ENCODE data around the gene VASN.

DNA sequence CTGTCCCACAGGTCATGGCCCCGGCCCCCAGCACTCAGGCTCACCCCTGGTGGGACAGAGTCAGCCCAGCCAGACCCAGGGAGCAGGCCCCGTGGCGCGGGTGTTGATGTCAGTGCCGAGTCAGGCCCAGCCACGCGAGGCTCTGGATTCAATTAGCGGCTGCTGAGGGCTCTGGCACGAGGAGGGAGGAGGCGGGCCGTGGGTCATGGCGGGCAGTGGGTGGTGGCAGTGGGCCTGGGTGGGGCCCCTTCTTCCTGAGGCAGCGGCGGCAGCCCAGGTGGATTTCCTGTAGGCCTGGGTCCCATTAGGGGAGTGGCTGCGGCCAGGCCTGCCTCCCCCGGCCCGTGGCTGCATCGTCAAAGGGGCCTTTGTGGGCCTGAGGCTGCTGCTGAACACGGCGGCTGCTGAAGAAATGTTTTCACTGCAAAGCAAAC lies 12.9 kb downstream of the VASN start:
- TF ChIP-seq, protein P1, sequence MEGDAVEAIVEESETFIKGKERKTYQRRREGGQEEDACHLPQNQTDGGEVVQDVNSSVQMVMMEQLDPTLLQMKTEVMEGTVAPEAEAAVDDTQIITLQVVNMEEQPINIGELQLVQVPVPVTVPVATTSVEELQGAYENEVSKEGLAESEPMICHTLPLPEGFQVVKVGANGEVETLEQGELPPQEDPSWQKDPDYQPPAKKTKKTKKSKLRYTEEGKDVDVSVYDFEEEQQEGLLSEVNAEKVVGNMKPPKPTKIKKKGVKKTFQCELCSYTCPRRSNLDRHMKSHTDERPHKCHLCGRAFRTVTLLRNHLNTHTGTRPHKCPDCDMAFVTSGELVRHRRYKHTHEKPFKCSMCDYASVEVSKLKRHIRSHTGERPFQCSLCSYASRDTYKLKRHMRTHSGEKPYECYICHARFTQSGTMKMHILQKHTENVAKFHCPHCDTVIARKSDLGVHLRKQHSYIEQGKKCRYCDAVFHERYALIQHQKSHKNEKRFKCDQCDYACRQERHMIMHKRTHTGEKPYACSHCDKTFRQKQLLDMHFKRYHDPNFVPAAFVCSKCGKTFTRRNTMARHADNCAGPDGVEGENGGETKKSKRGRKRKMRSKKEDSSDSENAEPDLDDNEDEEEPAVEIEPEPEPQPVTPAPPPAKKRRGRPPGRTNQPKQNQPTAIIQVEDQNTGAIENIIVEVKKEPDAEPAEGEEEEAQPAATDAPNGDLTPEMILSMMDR (IDR thresholded peaks at IDR 0.05): no peak
- no peak for TF ChIP-seq EZH2phosphoT487 (IDR thresholded peaks at IDR 0.05)

All from neural progenitor cell (in vitro differentiated cells).